SU-DHL-6 (cell line): ENCODE measurements around the gene DES.

Experiments
- EZH2phosphoT487 ChIP-seq: fragments of 200-600 bp; sonication (generic), shearing (Covaris generic); conservative IDR thresholded peaks from 2 replicates; pipeline ENCODE4 v1.6.1; 2018; ENCODE audit warnings: mild to moderate bottlenecking, antibody characterized with exemption, low read length, moderate library complexity, mixed read lengths
- TF ChIP-seq, protein P1 (sequence below): fragments of 200-600 bp; sonication (generic); IDR thresholded peaks from one replicate; pipeline ENCODE4 v1.5.1; 2017; ENCODE audit warnings: antibody characterized with exemption, mild to moderate bottlenecking, low read length, moderate library complexity; ENCODE audit not compliant: insufficient read depth, poor library complexity, severe bottlenecking

DNA sequence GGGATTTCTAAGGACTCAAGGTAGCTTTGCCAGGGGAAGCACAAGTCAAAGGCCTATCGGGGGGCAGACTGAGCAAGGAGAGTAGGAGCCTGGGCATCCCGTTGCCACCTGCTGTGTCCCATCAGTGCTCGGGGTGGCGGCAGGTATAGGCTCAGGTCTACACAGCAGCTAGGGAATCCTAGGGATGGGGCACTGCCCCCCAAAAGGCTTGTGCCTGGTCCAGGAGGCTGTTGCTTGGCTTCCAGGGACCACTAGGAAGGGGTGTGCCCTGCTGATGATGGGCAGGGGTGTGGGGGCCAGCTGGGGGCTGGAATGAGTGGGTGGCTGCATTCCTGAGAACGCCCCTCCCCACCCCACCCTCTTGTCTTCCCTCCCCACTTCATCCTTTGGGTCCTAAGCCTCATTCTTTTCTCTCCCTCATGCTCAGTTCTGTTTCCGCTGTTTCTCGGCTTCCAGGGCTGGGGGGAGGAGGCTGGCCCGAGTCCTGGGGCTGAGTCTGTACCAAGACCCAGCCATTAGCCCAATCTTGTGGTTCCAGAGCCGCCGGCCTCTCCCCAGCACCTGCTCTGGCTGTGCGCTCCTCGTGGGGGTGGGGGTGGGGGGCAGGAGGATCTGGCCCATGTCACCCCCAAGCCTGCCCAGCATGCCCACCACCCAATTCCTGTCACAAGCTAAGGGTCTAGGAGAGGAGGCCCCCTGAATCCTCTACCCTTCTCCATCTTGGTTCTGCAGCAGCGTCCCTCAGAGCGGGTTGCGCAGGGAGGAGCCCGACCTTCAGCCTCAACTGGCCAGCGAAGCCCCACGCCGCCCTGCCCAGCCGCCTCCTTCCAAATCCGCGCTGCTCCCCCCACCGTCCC is 29.3 kb downstream of the DES start:
- TF ChIP-seq, protein P1, sequence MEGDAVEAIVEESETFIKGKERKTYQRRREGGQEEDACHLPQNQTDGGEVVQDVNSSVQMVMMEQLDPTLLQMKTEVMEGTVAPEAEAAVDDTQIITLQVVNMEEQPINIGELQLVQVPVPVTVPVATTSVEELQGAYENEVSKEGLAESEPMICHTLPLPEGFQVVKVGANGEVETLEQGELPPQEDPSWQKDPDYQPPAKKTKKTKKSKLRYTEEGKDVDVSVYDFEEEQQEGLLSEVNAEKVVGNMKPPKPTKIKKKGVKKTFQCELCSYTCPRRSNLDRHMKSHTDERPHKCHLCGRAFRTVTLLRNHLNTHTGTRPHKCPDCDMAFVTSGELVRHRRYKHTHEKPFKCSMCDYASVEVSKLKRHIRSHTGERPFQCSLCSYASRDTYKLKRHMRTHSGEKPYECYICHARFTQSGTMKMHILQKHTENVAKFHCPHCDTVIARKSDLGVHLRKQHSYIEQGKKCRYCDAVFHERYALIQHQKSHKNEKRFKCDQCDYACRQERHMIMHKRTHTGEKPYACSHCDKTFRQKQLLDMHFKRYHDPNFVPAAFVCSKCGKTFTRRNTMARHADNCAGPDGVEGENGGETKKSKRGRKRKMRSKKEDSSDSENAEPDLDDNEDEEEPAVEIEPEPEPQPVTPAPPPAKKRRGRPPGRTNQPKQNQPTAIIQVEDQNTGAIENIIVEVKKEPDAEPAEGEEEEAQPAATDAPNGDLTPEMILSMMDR = no peak
- TF ChIP-seq EZH2phosphoT487 = no peak
